ENCODE results near the gene C16orf89. TPM values are rescaled to one million over a fixed set of nuclear protein-coding genes. Genes with fewer than 3 reads are reported as not detected.
"Not testable (repeated sequence)": the region's sequence is repeated elsewhere in the genome, so short reads cannot be mapped to it uniquely, and the experiment has no call there.

C16orf89 gene, protein sequence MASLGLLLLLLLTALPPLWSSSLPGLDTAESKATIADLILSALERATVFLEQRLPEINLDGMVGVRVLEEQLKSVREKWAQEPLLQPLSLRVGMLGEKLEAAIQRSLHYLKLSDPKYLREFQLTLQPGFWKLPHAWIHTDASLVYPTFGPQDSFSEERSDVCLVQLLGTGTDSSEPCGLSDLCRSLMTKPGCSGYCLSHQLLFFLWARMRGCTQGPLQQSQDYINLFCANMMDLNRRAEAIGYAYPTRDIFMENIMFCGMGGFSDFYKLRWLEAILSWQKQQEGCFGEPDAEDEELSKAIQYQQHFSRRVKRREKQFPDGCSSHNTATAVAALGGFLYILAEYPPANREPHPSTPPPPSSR
- polyA plus RNA-seq (2014; cell fraction: cytosol; rRNA removed) = 0.29 and 1.2 TPM in 2 replicates
- not detected in 2 replicates for polyA plus RNA-seq (2014; cell fraction: nucleus; rRNA removed)

DNA sequence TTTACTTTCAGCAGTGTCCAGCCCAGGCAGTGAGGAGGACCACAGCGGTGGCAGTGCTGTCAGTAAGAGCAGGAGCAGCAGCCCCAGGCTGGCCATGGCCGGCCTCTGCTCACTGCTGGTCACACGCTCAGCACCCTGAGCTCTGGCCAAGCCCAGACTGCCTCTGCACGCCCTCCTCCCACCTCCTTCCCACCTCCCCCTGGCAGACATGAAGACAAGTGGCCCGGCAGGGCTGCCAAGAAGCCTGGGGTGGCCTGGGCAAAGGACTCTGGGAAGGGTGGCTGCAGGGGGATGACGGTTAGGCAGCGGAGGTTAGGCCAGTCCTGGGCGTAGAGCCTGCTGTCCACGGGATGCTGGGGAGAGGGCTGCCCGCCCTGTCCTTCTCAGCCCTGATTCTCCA, at the start of gene C16orf89:
C16orf89 (minus strand) TSS at position 144 of the 400 bp plus-strand sequence; CDS start at position 96, 48 bp downstream.
- DNase-seq (ENCODE audit: low spot score) = no peak

DNA sequence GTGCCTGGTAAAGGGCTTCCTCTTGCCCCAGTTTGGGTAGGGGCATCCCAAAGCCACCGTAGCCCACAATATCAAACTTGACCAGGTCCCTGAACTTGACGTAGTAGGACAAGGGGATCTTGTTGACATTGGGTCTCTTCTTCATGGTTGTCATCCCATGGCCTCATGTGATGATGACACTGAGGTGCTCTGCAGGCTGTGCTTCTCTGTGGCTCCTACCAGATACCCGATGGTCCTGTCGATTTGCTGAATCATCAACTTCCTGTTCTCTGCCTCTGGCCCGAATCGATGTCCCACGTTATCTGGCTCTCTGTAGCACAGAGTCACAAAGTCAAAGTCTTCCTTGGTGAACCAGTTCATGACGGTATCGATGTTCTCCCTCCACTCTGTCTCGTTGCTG, 45.2 kb upstream of the C16orf89 start:
- not testable (repeated sequence) for DNase-seq (ENCODE audit: low spot score)

DNA sequence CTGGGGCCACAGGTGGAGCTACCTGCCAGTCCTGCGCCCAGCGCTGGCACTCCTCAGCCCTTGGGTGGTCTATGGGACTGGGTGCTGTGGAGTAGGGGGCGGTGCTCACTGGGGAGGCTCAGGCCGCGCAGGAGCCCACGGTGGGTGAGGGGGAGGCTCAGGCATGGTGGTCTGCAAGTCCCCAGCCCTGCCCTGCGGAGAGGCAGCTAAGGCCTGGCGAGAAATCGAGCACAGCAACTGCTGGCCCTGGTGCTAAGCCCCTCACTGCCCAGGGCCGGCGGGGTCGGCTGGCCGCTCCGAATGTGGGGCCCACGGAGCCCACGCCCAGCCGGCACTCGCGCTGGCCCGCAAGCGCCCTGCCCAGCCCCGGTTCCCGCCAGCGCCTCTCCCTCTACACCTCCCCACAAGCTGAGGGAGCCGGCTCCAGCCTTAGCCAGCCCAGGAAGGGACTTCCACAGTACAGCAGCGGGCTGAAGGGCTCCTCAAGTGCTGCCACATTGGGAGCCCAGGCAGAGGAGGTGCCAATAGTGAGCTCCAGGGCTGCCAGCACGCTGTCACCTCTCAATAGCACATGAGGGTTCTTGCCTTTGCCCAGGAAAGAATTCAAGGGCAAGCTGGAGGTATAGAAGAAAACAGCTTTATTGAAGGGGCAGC, 42.9 kb upstream of the C16orf89 start:
- DNase-seq (ENCODE audit: low spot score) = no peak

DNA sequence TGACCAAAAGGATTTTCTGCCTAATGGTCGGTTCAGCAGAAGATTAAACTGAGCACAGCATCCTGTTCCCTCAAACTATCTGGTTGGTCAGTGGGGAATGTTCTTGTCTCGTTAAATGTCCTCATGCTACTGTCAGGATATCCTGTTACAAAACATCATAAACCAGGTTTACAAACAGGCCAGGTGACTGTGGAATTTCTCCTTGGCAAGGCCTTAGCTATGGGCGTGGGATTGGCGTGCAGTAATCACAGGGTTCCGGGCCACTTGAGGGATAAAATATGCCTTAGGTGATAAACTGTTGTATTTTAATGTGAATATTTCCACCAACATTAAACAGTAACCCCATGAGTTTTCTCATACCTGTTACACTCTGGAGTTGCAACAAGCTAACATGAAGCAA, 39.3 kb upstream of the C16orf89 start:
- DNase-seq (ENCODE audit: low spot score) = not testable (repeated sequence)

DNA sequence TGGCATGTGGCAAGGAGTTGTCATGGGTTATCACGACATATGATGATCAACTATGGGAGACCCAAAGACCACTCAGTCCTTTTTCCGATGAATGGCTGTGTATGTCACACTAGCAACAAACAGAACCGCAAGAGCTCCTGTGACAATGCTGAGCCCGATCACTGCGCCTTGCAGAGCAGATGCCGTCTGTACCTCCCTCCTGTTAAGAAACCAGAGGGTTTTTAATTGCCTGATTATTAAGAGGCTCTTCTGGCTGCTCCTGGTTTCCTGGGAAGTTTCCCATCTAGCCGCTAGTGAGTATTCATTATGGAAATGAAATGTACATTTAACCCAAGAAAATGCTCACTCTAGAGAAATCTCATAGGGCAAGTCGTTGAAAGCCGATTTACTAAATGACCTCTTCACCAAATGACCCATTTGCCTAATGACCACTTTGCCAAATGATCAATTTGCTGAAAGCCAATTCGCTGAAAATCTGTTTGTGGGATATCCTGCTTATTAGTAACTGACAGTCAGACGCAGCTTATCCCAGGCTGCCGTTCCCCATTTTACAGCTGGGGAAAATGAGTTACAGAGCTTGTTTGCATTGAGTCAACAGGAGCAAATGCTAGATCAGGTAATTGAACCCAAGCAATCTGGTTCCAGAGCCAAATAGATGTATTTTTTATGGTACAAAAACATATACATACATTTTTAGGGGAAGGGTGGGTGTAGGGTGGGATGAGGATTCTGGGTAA, 37.7 kb upstream of the C16orf89 start:
- not testable (repeated sequence) for DNase-seq (ENCODE audit: low spot score)

DNA sequence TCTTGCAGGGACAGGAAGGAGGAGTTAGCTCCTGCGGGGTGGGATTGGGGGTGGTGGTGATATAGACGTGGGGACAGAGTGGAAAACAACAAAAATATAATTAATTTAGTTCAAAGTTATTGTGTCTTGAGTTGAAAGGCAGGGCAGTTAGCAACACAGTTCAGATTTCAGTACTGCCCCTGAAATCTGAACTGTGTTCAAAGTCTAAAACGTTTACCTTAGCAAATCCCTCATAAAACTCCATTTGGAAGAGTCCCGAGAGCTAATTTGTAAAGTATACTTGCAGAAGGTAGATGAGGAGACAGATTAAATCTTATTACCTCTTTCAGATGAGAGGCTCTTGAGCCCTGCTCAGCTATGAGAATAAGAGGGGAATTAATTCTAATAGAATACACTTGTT, 33.4 kb upstream of the C16orf89 start:
- DNase-seq (ENCODE audit: low spot score) = not testable (repeated sequence)

DNA sequence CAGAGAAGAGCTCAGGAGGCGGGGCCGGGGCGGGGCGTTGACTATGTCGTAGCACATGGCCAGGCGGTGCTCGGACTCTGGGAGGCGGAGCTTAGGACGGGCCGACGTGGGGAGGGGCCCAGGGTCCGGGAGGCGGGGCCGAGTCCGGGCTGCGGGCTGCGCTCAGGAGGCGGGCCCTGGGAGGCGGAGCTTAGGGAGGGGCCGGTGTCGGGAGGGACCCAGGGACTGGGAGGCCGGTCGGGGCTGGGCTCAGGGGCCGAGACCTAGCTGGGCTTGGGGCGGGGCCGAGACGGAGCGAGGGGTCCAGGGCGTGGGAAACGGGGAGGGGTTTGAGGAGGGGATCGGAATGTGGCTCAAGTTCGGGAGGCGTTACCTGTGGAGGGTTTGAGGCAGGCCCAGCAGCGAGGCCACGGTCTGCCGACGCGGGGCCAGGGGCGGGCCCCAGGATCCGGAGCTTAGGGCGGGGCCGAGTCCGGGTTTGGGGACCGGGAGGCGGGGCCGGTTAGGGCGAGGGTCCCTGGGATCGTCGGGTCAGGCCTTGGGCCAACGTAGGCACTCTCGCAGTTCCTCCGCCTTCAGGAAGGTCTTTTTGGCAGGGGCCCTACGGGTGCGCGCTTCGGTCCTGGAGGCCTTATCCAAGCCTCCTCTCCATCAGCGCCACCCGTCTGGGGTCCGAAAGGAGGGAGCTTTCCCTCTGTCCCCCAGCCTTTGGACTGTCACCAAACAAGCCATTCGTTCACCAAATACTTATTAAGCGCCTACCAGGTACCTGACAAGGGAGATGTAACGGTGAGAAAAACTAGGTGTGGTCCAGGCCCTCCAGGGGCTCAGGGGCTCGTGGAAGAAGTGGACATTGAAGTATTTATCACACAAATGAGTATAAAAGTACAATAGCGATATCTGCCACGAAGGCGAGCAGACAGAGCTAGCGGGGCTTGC, 32.7 kb upstream of the C16orf89 start:
- peak; percentile 72 for DNase-seq (ENCODE audit: low spot score)

DNA sequence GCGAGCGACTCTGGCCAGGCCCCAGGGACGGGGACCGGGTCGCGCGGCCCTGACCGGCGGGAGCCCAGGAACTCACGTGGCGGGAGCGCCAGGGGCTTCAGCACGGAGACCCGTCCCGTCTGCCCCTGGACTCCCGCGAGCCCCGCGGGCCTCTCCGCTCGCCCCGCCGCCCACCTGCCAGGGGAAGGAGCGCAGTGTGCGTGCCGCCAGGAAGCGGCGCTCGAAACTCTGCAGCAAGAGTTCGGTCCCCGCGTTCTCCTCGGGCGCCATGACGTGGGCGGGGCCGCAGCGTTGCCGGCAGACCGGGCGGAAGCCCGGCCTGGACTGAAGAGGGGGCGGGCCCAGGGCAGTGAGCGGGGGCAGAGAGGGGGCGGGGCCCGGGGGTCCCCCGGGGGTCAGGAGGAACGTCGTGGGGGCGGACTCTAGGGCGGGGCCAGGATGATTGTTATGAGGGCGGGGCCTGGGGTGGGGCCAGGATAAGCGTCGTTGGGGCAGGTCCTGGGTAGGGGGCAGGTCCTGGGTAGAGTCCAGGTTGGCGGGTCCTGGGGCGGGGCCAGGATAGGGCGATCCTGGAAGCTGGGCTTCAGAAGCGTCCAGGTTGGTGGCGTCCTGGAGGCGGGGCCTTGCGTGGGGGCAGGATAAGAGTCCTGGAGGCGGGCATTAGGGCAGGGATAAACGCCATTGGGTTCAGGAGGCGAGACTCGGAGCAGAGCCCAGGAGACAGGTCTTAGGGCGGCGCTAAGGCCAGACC, 31.9 kb upstream of the C16orf89 start, which contains the start of gene EEF2KMT:
EEF2KMT (minus strand) TSS at position 326 of the 751 bp plus-strand sequence; CDS start at position 270, 56 bp downstream.
- peak; percentile 99 for DNase-seq (ENCODE audit: low spot score)

DNA sequence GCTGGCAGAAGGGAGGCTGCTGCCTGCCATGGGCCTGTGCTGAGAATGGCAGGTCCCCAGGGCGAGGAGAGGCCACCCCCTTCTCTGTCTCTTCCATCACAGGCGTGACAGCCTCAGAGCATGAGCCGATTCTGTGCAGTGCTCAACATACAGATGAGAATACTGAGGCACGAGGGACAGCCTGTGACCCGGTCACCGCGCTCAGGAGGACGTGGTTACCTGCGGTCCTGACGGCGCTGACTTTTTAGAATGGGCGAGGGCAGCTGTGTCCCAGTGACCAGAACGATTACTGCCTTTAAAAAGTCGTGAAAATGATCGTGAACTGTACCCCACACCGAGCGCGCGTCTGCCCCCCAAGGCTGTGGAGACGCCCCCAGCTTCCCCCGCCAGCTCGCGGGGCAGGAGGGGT, 31.3 kb upstream of the C16orf89 start:
- peak; percentile 52 for DNase-seq (ENCODE audit: low spot score)

DNA sequence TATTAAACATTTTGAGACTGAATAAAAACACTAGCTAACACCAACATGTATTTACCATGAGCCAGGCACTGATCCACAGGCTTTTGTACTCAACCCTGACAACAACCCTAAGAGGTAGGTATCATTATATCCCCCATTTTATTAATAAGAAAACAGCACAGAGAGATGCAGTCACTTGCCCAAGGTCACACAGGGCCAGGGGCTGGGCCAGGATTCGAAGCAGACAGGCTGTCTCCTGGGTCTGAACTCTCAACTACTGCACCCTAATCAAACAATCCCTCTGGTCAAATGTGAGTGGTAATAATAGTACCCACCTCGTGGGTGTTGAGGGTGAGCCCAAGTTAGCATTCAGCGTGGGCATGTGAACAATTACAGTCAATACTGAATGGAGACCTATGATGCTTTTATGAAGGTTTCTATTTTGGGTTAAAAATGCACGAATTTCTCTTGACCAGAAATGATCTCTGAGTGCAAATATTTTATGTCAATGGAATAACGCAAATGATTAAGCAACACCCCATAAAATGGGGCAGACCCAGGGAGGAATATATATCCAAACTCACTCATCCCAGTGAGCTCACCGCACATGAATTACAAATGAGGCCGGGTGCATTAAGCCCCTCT, 30.8 kb upstream of the C16orf89 start:
- DNase-seq (ENCODE audit: low spot score) = not testable (repeated sequence)

DNA sequence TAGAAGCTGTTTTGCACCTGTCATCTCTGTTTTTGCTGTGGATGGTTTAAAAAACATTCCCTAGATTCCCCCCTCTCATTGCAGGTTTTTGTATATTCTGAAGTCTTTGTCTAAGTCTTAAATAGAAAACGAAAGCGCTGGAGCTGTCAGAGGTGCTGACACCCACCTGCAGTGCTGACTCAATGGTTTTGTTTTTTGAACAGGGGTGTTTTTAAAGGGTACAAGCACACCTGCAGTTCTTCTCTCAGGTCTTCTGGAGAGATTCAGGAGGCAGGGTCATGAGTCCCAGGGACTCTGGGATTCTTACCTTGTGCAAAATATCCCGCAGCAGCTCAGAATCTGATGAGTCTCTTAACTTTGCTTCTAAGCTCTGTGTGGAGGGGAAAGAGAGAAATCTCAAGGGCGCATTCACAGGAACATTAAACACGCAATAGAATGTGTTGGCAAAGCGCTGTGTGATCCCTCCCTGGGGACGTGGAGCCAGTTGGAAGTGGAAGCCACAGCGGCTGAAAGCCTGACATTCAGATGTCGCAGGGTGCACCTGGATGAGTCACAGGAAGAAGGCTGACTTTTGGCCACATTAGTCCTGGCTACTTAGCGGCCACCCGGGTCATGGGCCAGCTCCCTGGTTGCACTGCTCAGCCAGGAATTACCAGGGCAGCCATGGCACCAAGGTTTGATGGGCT, 29.5 kb upstream of the C16orf89 start:
- DNase-seq (ENCODE audit: low spot score) = not testable (repeated sequence)

DNA sequence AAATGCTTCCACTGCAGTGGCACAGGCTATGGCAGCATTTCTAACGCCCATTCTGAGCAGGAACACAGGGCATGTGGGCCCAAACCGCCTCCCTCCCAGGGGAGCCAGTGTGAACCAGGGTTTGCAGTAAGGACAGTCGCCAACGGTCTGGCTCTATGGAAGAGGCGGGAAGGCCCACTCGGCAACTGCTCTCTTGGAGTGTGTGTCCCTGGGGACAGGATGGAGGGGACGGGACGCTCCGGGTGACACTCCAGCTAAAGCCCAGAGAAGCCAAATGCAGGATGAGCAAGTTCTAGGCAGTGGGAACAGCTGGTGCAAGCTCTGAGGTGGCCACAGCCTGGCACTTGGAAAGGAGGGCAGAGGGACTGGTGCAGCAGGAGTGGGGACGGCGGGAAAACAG, 28.0 kb upstream of the C16orf89 start:
- DNase-seq (ENCODE audit: low spot score) = not testable (repeated sequence)

DNA sequence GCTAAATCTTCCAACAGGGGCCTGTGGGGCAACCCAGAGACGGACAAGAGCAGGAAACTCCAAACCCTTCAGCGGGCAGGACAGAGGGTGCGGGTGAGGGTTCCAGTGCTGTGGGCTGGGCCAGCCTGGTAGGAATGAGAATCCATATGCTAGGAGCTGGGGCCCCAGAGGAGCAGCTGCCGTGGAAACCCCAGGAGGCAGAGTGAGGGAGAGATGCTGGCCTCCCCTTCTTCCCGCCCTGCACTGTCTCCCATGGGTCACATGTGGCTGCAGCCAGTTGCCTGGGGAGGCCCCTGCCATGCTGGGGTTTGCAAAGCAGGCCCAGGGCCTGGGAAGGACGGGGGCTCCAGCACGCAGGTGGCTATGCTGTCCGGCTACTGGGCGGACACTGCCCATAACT, 27.3 kb upstream of the C16orf89 start:
- not testable (repeated sequence) for DNase-seq (ENCODE audit: low spot score)

DNA sequence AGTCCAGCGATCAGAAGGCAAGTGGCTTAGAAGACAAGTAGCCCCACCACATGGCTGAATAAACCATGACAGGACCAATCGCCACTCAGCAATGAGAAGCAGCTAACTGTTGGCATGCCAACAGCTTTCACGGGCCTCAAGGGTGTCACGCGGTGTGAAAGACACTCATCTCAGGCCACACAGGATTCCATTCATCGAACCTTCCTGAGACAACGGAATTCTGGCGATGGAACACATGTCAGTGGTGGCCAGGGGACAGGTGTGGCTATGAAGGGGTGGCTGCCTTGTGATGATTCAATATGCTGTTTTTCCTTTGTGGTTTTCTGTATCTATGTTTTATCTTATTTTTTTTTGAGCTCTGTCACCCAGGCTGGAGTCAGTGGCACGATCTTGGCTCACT, 24.8 kb upstream of the C16orf89 start:
- DNase-seq (ENCODE audit: low spot score) = not testable (repeated sequence)

DNA sequence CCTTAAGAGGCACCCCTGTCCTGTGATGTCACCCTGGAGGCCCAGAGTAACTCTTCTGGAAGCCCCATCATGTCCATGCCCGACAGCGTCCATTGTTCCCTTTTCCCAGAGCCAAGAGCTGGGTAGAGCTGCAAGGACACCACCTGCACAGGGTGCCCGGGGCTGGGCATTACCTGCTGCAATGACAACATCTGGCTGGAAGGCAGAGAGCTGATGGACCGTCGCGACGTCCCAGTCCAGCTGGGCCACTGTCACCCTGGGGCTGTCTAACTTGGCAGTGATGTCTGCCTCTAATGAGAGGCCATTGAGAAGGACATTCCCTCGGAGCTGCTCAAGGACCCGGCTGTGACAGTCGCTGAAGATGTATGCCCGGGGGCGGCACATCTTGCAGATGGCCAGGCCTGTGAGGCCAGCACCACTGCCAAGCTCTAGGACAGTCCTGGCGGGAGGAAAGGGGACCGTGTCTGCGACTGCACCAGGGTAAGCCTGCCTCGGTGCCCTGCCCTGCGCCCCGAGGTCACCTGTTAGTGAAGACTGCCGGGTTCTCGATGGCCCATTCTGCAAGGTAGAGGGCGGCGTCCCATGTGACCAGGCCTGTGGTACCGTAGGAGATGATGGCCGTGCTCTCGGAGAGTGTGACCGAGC, 24.3 kb upstream of the C16orf89 start:
- not testable (repeated sequence) for DNase-seq (ENCODE audit: low spot score)

DNA sequence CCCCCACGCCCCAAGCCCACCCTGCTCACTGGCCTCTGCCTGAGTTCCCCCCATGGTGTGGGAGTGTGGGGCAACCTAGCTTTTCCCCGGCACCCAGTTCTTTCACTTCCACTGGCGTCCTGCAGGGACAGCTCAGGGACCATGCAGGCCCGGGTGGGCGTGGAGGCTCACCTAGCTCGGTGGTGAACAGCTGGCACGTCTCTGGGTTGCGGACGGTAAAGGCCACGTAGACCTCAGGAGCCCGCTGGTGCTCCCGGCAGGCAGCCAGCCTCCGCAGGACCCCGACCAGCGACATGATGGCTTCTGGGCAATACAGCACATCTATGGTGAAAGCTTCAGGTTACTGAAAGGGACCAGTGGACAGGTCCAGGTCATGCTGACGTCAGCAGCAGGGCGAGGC, 23.2 kb upstream of the C16orf89 start:
- DNase-seq (ENCODE audit: low spot score) = not testable (repeated sequence)

DNA sequence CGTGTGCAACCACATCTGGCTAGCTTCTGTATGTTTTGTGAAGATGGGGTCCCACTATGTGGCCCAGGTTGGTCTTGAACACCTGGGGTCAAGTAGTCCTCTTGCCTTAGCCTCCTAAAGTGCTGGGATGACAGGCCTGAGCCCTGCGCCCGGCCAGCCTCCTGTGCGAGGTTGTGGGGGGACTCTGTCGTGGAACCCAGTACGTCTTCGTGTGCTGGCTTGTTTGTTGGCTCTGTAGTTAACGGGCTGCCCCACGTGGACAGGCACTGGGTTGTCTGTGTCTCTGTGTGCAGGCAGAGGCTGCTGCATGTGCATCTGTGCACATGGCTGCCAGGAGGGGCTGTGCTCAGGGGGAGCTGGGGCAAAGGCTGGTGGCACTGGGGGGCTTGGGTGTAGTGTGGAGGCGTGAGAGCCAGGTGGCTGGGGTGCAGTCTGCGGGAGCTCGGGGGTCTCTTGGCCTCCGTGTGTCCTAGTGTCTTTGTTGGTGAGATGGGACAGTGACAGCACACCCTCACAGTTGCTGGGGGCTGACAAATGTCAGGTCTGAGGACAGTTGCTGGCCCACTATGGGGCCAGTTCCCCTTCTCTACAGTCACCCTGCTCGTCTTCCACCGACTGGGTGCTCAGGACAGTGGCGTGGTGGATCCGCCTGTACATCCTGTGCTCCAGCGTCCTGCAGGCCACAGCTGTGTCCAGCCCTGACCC, 22.5 kb upstream of the C16orf89 start:
- DNase-seq (ENCODE audit: low spot score) = not testable (repeated sequence)

DNA sequence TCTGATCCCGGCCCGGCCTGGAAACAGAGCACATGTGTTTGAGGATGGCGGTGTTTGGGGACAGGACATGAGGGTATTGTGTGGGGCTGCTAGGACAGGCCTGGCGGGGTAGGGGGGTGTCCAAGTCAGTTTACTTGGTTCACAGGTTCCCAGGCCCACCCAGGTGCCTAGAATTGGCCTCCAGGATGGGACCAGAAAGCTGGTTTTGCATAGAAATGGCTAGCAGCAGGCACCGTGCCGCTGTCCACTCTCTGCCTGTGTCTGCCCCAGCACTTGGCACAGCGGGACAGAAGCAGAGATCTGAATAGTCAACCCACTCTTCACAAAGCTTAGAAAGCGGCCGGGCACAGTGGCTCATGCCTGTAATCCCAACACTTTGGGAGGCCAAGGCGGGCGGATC, 20.0 kb upstream of the C16orf89 start:
- not testable (repeated sequence) for DNase-seq (ENCODE audit: low spot score)

All from SK-N-DZ (cell line).